Dedifferentiated amniotic fluid mesenchymal stem cell (primary cell): Measurements from ENCODE around the gene ARCN1.

Experiments used
- DNase-seq: peaks from one replicate; pipeline ENCODE4 v3.0.0-alpha.2; 2016; ENCODE audit errors: extremely low spot score

ARCN1 gene

GRCh38 chr11:118572061-118572980 is at the start of gene ARCN1:
Gene ARCN1, plus strand, starts transcription at chr11:118572409. Its CDS starts 139 bp downstream, at chr11:118572548.
- peak; percentile 70 for DNase-seq

DNA sequence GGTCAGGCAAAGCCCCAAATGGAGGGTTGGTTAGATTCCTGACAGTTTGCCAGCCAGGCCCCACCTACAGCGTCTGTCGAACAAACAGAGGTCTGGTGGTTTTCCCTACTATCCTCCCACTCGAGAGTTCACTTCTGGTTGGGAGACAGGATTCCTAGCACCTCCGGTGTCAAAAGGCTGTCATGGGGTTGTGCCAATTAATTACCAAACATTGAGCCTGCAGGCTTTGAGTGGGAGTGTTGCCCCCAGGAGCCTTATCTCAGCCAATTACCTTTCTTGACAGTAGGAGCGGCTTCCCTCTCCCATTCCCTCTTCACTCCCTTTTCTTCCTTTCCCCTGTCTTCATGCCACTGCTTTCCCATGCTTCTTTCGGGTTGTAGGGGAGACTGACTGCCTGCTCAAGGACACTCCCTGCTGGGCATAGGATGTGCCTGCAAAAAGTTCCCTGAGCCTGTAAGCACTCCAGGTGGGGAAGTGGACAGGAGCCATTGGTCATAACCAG is 49.6 kb upstream of the ARCN1 start:
- peak; percentile 16 for DNase-seq

DNA sequence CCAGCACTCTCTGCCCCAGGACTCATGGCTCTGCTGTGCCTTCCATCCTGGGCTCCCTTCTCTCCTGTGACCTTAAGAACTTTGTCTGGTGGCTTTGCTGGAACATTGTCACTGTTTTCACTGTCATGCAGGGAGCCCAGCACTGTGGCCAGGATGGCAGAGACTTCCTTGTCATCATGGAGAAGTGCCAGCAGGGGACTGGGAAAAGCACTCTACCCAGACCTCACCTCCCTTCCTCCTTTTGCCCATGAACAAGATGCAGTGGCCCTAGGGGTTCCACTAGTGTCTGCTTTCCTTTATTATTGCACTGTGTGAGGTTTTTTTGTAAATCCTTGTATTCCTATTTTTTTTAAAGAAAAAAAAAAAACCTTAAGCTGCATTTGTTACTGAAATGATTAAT is 47.9 kb upstream of the ARCN1 start:
- DNase-seq: no peak

- no peak for DNase-seq
Observed at GRCh38 chr11:118524757-118525470, 47.3 kb upstream of the ARCN1 start.

- DNase-seq: no peak
Observed at GRCh38 chr11:118526688-118527087, 45.5 kb upstream of the ARCN1 start.

DNA sequence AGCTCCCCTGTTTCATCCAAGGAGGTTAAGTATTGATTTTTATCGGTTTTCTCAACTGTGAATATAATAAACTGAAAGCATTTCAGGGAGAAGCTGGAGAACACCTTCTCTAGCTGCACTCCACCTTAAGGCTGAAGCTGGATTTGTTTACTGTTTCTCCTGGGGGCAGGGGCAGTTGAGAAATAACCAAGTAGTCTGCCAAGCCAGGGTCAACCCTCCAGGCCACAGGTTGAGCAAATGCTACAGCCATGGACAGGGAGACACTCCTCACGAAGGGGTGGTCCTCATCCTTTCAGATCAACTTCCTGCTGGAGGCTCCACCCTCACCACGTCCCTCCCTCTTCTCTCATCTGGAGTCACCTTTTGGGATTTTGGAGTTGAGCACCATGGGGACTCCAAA is 45.1 kb upstream of the ARCN1 start, which contains the start of gene TTC36:
Gene TTC36, plus strand, starts transcription at position 366 of the 400 bp plus-strand sequence. Its CDS starts 21 bp downstream, at position 387.
- DNase-seq: no peak

GRCh38 chr11:118528511-118528910 is 43.7 kb upstream of the ARCN1 start:
- no peak for DNase-seq

DNA sequence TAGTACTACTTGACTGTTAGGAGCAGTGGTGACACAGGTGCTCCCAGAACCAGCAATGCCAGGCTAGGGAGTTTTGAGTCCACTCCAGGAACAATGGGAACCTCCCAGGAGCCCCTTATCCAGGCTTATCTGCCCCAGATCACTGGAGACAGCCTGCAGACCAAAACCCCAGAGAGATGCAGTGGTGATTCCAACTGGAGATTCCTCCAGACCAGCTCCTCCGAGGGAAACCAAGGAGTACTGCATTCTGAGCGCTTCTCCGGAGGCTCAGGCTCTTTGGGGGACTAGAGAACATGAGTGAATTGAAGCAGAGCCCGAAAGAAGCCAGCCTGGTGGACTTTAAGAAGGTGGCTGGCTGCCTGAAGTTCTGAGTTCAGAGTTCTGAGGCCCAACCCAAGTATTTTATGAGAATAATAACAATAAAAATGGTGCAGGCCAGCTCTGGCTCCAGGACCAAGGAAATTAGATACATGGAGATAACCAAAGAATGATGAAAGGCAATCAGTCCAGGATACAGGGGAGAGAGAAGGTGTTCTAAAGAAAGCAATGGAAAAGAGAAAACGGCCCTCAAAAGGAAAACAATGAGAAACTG is 42.5 kb upstream of the ARCN1 start:
- no peak for DNase-seq

GRCh38 chr11:118530180-118530682 is 42.0 kb upstream of the ARCN1 start:
- no peak for DNase-seq

- no peak for DNase-seq
Observed at GRCh38 chr11:118530683-118531596, 41.3 kb upstream of the ARCN1 start, which contains the start of gene TMEM25. Gene TMEM25, plus strand, starts transcription at chr11:118531192. Its CDS starts 610 bp downstream, at chr11:118531802.

GRCh38 chr11:118531597-118532084 is 40.6 kb upstream of the ARCN1 start:
- no peak for DNase-seq

- DNase-seq: no peak
Observed at GRCh38 chr11:118532091-118532490, 40.1 kb upstream of the ARCN1 start.

DNA sequence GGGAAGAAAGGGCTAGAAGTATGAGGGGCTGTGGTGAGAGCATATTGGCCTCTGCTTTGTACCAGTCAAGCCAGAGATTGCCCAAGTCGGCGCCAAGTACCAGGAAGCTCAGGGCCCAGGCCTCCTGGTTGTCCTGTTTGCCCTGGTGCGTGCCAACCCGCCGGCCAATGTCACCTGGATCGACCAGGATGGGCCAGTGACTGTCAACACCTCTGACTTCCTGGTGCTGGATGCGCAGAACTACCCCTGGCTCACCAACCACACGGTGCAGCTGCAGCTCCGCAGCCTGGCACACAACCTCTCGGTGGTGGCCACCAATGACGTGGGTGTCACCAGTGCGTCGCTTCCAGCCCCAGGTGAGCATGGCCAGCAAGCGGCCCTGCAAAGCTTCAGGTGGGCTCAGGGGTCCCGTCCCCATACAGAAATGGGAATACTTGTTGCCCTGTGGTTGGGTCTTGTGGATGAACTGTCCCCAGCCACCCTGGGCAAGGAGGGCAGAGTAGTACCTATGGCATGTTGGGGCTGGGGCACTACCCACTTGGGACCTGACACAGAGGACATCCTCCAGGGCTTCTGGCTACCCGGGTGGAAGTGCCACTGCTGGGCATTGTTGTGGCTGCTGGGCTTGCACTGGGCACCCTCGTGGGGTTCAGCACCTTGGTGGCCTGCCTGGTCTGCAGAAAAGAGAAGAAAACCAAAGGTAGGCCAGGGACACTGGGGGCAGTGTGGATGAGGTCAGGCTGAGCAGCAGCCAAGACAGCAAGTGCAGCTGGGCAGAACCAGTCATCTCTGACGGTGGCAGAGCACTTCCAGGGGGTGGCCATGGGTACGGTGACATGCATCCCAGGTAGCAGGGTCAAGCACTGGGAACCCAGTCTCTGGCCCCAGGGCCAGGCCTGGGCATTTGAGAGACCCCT is 39.1 kb upstream of the ARCN1 start:
- DNase-seq: no peak

DNA sequence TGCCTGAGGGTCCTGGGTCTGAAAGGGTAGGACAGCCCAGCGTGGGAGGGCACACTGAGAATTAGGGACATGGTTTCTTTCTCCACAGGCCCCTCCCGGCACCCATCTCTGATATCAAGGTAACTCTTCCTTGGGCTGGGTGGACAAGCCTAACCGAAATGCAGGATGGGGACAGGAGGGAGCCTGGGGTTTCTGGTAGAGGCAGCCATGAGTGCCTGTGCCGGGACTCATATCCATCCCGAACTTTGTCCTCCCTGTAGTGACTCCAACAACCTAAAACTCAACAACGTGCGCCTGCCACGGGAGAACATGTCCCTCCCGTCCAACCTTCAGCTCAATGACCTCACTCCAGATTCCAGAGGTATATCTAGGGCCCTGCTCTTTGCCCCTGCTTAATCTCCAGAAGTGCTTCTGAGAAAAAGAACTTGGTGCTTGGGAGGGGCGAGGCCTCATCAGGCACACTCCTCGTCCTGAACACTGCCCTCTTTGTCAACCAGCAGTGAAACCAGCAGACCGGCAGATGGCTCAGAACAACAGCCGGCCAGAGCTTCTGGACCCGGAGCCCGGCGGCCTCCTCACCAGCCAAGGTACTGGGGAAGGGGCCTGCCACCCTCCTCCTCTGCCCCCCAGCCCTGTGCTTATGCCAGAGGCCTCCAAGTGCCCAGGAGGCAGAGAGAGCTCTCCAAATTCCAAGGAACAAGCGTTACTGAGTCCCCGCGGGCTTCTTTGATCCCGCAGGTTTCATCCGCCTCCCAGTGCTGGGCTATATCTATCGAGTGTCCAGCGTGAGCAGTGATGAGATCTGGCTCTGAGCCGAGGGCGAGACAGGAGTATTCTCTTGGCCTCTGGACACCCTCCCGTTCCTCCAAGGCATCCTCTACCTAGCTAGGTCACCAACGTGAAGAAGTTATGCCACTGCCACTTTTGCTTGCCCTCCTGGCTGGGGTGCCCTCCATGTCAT is 38.2 kb upstream of the ARCN1 start:
- no peak for DNase-seq

GRCh38 chr11:118535261-118535660 is 36.9 kb upstream of the ARCN1 start:
- no peak for DNase-seq

- DNase-seq: no peak
Observed at GRCh38 chr11:118536726-118537125, 35.5 kb upstream of the ARCN1 start.

GRCh38 chr11:118537409-118537980 is 34.7 kb upstream of the ARCN1 start:
- no peak for DNase-seq
